ES-I3 (cell line): ENCODE data around the gene C12orf57.
A peak's percentile ranks its signal among the peaks of the same experiment; 100 is the strongest.

Experiments
- H3K36me3 ChIP-seq: 2 replicates; pipeline ENCODE4 v1.6.1; 2013; ENCODE audit warnings: mild to moderate bottlenecking, low read length, control low read depth, moderate library complexity; ENCODE audit not compliant: insufficient read depth
- H3K4me1 ChIP-seq: 2 replicates; pipeline ENCODE4 v1.6.1; 2013; ENCODE audit warnings: mild to moderate bottlenecking, control low read depth, low read length; ENCODE audit not compliant: insufficient read depth
- H3K9ac ChIP-seq: 2 replicates; pipeline ENCODE4 v1.6.1; 2013; ENCODE audit warnings: low read depth, mild to moderate bottlenecking, low read length, moderate library complexity
- H3K9me3 ChIP-seq: 2 replicates; pipeline ENCODE4 v1.6.1; 2013; ENCODE audit warnings: mild to moderate bottlenecking, low read length, moderate library complexity; ENCODE audit not compliant: control insufficient read depth, insufficient read depth

C12orf57 gene

DNA sequence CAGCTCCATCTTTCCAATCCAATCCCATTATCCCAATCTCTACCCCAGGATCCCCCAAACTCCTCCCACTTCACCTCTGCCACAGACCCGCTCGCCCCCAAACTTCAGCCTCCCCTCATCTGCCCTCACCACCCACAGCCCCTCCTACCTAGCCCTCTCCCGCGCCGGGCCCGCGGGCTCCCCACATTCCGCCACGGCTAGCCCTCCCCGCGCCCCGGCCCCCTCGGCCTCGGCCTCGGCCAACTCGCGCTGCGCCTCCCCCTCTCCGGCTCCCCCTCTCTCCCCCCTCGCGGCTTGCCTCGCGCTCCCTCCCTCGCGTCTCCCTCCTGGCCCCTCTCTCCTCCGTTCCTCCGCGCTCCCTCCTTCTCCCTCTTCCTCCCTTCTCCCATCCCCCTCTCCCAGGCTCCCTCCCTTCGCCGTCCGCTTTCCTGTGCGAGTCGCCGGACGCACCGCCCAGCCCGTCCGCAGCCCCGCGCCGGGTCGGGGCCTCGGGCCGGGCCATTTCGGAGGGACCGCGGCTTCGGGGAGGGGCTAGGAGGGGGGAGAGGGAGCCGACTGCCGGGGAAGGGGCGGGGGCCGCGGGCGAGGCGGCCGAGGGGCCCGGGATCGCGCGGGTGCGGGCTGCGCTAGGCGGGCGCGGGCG is 16.3 kb upstream of the C12orf57 start, which contains the start of gene ATN1:
TSS of gene ATN1 (plus strand) at position 581 of the 643 bp plus-strand sequence. CDS start 6,043 bp downstream, outside the sequence.
- Histone ChIP-seq H3K4me1 (peaks cover 21% of the 10 kb centered on the region), H3K9me3 (no peaks in the 10 kb centered on the region), H3K9ac (peak within 1 kb of the TSS; percentile 81), H3K36me3 (peaks cover 4% of the 10 kb centered on the region)

GRCh38 chr12:6928022-6928702 is 15.7 kb upstream of the C12orf57 start:
- Histone ChIP-seq H3K9ac (peak overlapping the region; percentile 81), H3K36me3 (peaks cover 4% of the 10 kb centered on the region), H3K9me3 (no peaks in the 10 kb centered on the region), H3K4me1 (peaks cover 21% of the 10 kb centered on the region)

DNA sequence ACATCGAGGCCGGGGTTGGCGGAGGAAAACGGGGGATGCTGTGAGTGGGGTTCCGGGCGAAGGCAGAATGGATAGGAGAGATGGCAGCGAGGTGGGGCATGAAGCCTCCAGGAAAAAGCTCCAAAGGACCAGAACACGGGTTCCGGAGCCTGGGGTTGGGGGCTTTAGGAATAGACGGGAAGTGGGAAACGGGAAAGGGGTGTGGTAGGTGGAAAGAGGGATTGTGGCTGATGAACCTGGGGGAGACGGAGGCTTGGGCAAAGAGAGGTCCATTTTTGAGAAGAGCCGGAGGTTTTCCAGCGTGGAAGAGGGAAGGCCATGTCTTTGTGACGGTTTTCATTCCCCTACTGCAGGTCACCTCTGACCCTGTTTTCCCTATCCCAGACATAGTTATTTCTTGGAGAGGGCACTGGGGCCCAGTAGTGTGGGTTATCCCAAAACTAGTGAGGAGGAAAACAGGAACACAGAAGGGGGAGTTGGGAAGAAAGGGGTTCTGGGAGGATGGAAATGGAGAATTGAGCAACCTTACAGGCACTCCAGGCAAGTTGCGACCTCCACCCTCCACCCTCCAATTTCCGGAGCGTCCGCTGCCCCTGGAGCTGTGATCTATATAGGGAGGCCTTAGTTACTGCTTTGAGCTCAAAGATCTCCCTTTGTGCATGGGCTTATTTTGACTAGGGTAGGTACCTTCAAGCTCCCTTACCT is 15.0 kb upstream of the C12orf57 start:
- H3K36me3 ChIP-seq, result peaks cover 8% of the 10 kb centered on the region
- H3K9me3 ChIP-seq, result no peaks in the 10 kb centered on the region
- H3K4me1 ChIP-seq, result peaks cover 21% of the 10 kb centered on the region
- H3K9ac ChIP-seq, result peak overlapping the region; percentile 81

DNA sequence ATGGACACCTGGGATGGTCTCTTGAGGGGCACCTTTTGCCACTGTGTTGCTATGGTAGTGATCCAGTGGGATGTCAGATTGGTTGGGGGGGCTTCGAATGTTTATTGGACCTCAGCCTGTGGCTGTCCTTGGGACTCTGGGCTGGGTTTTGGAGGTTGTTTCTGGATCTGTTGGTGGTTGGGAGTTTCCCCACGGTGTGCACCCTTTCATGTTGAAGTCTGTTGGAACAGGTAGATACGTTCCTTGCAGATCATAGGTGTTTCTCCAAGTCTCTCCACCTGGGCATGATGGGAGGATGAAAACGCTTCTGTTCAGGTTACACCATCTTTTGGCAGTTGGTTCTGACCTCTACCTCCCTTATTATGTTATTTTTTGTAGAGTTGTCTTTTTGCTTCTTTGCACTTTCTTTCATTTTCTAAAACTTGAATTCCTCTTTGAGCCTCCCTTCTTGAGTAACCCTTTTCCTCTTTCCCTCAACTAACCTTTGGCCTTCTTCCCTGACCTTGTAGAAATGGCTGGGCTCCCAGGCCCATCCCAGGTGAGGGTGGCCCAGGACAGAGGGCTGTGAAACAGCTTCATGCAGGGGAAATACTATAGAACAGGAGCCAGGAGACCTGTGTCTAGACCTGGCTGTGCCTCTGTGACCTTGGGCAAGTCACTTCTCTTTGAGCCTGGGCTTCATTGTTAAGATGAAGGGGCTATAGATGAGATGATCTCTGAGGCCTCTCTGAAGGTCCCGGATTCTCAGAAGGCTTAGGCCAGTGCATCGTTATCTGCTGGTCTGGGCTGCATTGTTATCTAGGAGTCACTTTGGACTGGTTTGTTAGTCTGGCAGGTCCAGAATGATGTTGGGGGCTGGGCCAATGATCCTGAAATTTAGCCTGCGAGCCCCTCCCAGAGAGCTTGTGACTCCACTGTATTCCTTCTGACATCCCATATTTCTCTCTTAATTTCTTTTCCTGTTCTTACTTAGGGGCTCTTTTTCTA is 14.1 kb upstream of the C12orf57 start:
- no peaks in the 10 kb centered on the region for H3K9me3 ChIP-seq
- H3K36me3 ChIP-seq, result peaks cover 14% of the 10 kb centered on the region
- peaks cover 18% of the 10 kb centered on the region for H3K4me1 ChIP-seq
- H3K9ac ChIP-seq, result peak overlapping the region; percentile 81

DNA sequence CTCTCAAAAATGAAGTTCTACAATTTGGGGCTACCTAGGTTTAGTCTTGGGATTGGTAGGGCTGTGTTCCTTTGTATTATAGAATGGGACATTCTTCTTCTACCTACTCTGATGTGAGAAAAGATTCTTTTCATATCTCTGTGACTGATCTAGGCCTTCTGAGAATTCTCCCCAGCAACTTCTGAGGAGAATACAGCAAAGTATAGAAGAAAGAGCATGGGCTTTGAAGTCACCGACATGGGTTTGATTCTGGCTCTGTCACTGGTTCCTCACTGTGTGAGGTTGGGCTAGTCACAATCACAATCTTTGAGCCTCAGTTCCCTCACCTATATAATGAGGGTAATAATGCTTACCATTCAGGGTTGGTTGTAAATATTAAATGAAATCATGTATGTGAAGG is 11.1 kb upstream of the C12orf57 start:
- H3K9ac ChIP-seq, result no peak overlapping the region
- H3K4me1 ChIP-seq, result peaks cover 11% of the 10 kb centered on the region

GRCh38 chr12:6934110-6934509 is 9.7 kb upstream of the C12orf57 start:
- H3K9ac ChIP-seq, result no peak overlapping the region
- H3K9me3 ChIP-seq, result no peaks in the 10 kb centered on the region
- peaks cover 14% of the 10 kb centered on the region for H3K36me3 ChIP-seq
- H3K4me1 ChIP-seq, result peaks cover 11% of the 10 kb centered on the region

More for the DNA sequence above, 11.1 kb upstream of the C12orf57 start:
- no peaks in the 10 kb centered on the region for H3K9me3 ChIP-seq
- H3K36me3 ChIP-seq, result peaks cover 14% of the 10 kb centered on the region

- Histone ChIP-seq H3K9ac (no peak overlapping the region), H3K4me1 (no peaks in the 10 kb centered on the region; the same call in 1 of the 2 replicates), H3K9me3 (no peaks in the 10 kb centered on the region), H3K36me3 (peaks cover 14% of the 10 kb centered on the region)
Observed at GRCh38 chr12:6935371-6936193, 8.2 kb upstream of the C12orf57 start.

DNA sequence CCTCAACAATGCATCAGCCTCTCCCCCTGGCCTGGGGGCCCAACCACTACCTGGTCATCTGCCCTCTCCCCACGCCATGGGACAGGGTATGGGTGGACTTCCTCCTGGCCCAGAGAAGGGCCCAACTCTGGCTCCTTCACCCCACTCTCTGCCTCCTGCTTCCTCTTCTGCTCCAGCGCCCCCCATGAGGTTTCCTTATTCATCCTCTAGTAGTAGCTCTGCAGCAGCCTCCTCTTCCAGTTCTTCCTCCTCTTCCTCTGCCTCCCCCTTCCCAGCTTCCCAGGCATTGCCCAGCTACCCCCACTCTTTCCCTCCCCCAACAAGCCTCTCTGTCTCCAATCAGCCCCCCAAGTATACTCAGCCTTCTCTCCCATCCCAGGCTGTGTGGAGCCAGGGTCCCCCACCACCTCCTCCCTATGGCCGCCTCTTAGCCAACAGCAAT is 7.6 kb upstream of the C12orf57 start:
- H3K4me1 ChIP-seq, result no peaks in the 10 kb centered on the region; the same call in 1 of the 2 replicates
- no peaks in the 10 kb centered on the region for H3K9me3 ChIP-seq
- H3K9ac ChIP-seq, result no peak overlapping the region
- peaks cover 16% of the 10 kb centered on the region for H3K36me3 ChIP-seq

DNA sequence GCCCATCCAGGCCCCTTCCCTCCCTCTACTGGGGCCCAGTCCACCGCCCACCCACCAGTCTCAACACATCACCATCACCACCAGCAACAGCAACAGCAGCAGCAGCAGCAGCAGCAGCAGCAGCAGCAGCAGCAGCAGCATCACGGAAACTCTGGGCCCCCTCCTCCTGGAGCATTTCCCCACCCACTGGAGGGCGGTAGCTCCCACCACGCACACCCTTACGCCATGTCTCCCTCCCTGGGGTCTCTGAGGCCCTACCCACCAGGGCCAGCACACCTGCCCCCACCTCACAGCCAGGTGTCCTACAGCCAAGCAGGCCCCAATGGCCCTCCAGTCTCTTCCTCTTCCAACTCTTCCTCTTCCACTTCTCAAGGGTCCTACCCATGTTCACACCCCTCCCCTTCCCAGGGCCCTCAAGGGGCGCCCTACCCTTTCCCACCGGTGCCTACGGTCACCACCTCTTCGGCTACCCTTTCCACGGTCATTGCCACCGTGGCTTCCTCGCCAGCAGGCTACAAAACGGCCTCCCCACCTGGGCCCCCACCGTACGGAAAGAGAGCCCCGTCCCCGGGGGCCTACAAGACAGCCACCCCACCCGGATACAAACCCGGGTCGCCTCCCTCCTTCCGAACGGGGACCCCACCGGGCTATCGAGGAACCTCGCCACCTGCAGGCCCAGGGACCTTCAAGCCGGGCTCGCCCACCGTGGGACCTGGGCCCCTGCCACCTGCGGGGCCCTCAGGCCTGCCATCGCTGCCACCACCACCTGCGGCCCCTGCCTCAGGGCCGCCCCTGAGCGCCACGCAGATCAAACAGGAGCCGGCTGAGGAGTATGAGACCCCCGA is 7.0 kb upstream of the C12orf57 start:
- peaks cover 18% of the 10 kb centered on the region for H3K36me3 ChIP-seq
- no peaks in the 10 kb centered on the region; the same call in 1 of the 2 replicates for H3K4me1 ChIP-seq
- H3K9ac ChIP-seq, result peak overlapping the region; percentile 72
- H3K9me3 ChIP-seq, result no peaks in the 10 kb centered on the region

DNA sequence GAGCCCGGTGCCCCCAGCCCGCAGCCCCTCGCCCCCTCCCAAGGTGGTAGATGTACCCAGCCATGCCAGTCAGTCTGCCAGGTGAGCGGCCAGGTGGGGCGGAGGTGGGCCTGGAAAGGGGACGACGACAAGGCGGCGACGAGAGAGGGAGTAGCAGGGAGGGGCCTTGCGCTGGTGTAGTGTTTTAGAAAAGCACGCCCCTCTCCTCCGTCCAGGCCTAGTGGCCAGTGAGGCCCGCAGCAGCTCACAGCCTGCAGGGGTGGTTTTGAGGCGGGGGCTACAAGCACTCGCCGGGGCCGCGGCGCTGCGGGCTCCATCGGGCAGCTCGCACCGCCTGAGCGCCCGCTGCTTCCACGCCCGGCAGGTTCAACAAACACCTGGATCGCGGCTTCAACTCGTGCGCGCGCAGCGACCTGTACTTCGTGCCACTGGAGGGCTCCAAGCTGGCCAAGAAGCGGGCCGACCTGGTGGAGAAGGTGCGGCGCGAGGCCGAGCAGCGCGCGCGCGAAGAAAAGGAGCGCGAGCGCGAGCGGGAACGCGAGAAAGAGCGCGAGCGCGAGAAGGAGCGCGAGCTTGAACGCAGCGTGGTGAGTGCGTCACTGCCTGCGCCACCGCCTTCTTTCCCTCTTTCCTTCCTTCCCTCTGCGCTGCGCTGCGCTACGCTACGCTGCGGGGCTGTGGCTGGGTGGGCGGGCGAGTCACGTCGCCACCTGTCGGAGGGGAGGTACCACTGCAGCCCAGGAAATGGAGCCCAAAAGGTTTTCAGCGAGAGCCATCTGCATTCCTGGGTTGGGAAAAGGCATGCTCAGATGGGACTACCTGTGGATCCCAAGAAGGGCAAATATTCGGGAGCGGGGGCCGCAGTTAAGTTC is 6.1 kb upstream of the C12orf57 start:
- peak overlapping the region; percentile 72 for H3K9ac ChIP-seq
- H3K36me3 ChIP-seq, result peaks cover 14% of the 10 kb centered on the region; the same call in 1 of the 2 replicates
- H3K4me1 ChIP-seq, result no peaks in the 10 kb centered on the region; the same call in 1 of the 2 replicates
- no peaks in the 10 kb centered on the region for H3K9me3 ChIP-seq

DNA sequence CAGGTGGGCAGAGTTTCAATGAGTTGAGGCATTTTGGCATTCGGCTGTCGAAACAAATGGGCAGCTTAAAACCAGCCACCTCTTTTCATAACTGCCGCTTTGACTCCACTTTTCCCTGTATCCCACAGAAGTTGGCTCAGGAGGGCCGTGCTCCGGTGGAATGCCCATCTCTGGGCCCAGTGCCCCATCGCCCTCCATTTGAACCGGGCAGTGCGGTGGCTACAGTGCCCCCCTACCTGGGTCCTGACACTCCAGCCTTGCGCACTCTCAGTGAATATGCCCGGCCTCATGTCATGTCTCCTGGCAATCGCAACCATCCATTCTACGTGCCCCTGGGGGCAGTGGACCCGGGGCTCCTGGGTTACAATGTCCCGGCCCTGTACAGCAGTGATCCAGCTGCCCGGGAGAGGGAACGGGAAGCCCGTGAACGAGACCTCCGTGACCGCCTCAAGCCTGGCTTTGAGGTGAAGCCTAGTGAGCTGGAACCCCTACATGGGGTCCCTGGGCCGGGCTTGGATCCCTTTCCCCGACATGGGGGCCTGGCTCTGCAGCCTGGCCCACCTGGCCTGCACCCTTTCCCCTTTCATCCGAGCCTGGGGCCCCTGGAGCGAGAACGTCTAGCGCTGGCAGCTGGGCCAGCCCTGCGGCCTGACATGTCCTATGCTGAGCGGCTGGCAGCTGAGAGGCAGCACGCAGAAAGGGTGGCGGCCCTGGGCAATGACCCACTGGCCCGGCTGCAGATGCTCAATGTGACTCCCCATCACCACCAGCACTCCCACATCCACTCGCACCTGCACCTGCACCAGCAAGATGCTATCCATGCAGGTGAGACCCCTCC is 5.2 kb upstream of the C12orf57 start:
- peaks cover 12% of the 10 kb centered on the region; the same call in 1 of the 2 replicates for H3K36me3 ChIP-seq
- no peaks in the 10 kb centered on the region; the same call in 1 of the 2 replicates for H3K4me1 ChIP-seq
- H3K9me3 ChIP-seq, result no peaks in the 10 kb centered on the region
- H3K9ac ChIP-seq, result peak overlapping the region; percentile 72
